Skeletal muscle tissue (tissue), 4 donors: ENCODE data around the gene CKLF. TPM values are rescaled to one million over a fixed set of nuclear protein-coding genes. Genes with fewer than 3 reads are reported as not detected.

Source experiments
- H3K27ac ChIP-seq: one replicate; pipeline ENCODE4 v1.7.0; 2013; ENCODE audit warnings: mild to moderate bottlenecking, low read depth, low read length, inconsistent platforms
- H3K27me3 ChIP-seq, 3 donors: one replicate each; pipeline ENCODE4 v1.7.0; 2013; ENCODE audit warnings: low read length in 3 of 3; ENCODE audit not compliant: control insufficient read depth in 3 of 3, insufficient read depth in 3 of 3
- H3K36me3 ChIP-seq, 3 donors: one replicate each; pipeline ENCODE4 v1.7.0; 2013; ENCODE audit warnings: low read length in 3 of 3; ENCODE audit not compliant: control insufficient read depth in 3 of 3, insufficient read depth in 3 of 3
- H3K4me1 ChIP-seq, 3 donors: one replicate each; pipeline ENCODE4 v1.7.0; 2013; ENCODE audit warnings: low read length in 3 of 3, mild to moderate bottlenecking in 3 of 3; ENCODE audit not compliant: control insufficient read depth in 3 of 3, insufficient read depth in 3 of 3
- H3K4me3 ChIP-seq, 3 donors: one replicate each; pipeline ENCODE4 v1.7.0; 2013; ENCODE audit warnings: low read length in 3 of 3
- H3K9ac ChIP-seq, 3 donors: one replicate each; pipeline ENCODE4 v1.7.0; 2013; ENCODE audit warnings: low read length in 3 of 3, mild to moderate bottlenecking in 3 of 3, moderate library complexity in 2 of 3, low read depth in 1 of 3
- H3K9me3 ChIP-seq, 3 donors: one replicate each; pipeline ENCODE4 v1.7.0; 2013; ENCODE audit warnings: low read length in 3 of 3; ENCODE audit not compliant: control insufficient read depth in 3 of 3
- total RNA-seq: library from RNA; depleted of rRNA; stranded (reverse); fragments of >200 nt; gene quantifications from one replicate; pipeline ENCODE4 v1.2.3, GENCODE V29; 2014
- donor health status: Osteomylitis.

Gene CKLF
- total RNA-seq, 1 donor from 2014 or later: 34.4 TPM

GRCh38 chr16:66525396-66526180 is 26.8 kb upstream of the CKLF start:
- no peak overlapping the region for H3K4me3 ChIP-seq
- H3K27ac ChIP-seq: no peak overlapping the region
- H3K9me3 ChIP-seq: no peaks in the 10 kb centered on the region
- H3K27me3 ChIP-seq: no peaks in the 10 kb centered on the region
- no peak overlapping the region for H3K9ac ChIP-seq
- H3K36me3 ChIP-seq: peaks cover 53 to 65% (median 58%) of the 10 kb centered on the region in 3 donors
- peaks cover 26 to 35% (median 26%) of the 10 kb centered on the region in 3 donors for H3K4me1 ChIP-seq

- H3K27ac ChIP-seq: no peak overlapping the region
- no peak overlapping the region for H3K9ac ChIP-seq
- H3K4me1 ChIP-seq: peaks cover under 1 to 10% (median 5%) of the 10 kb centered on the region in 3 donors
- no peak overlapping the region for H3K4me3 ChIP-seq
- peaks cover 55 to 71% (median 66%) of the 10 kb centered on the region in 3 donors for H3K36me3 ChIP-seq
- no peaks in the 10 kb centered on the region for H3K27me3 ChIP-seq
- H3K9me3 ChIP-seq: no peaks in the 10 kb centered on the region
These were observed 24.1 kb upstream of the CKLF start for GRCh38 chr16:66528294-66528693.

- Histone ChIP-seq H3K4me3 (no peak overlapping the region), H3K9ac (no peak overlapping the region), H3K27ac (no peak overlapping the region), H3K9me3 (no peaks in the 10 kb centered on the region), H3K36me3 (peaks cover 54 to 69% (median 69%) of the 10 kb centered on the region in 3 donors), H3K27me3 (no peaks in the 10 kb centered on the region), H3K4me1 (peaks cover 0 to 9% (median 6%) of the 10 kb centered on the region in 3 donors)
These were observed 22.9 kb upstream of the CKLF start for GRCh38 chr16:66529475-66529874.

- Histone ChIP-seq H3K9ac (peak overlapping the region in 1 of 3 donors; percentile 16), H3K36me3 (peaks cover 43 to 52% (median 43%) of the 10 kb centered on the region in 3 donors), H3K4me1 (peaks cover 0 to 9% (median 3%) of the 10 kb centered on the region in 3 donors), H3K27me3 (no peaks in the 10 kb centered on the region), H3K27ac (no peak overlapping the region), H3K9me3 (no peaks in the 10 kb centered on the region), H3K4me3 (no peak overlapping the region)
These were observed 18.0 kb upstream of the CKLF start for GRCh38 chr16:66534376-66534799.

- Histone ChIP-seq H3K27ac (no peak overlapping the region), H3K9ac (no peak overlapping the region), H3K27me3 (no peaks in the 10 kb centered on the region), H3K4me3 (no peak overlapping the region), H3K9me3 (no peaks in the 10 kb centered on the region), H3K4me1 (peaks cover 0 to 6% (median 3%) of the 10 kb centered on the region in 3 donors), H3K36me3 (peaks cover 27 to 48% (median 29%) of the 10 kb centered on the region in 3 donors)
These were observed 15.9 kb upstream of the CKLF start for GRCh38 chr16:66536525-66536924.

- Histone ChIP-seq H3K36me3 (peaks cover 28 to 50% (median 32%) of the 10 kb centered on the region in 3 donors), H3K27ac (no peak overlapping the region), H3K4me3 (no peak overlapping the region)
These were observed 15.1 kb upstream of the CKLF start for GRCh38 chr16:66537236-66537635.

GRCh38 chr16:66538910-66539309 is 13.5 kb upstream of the CKLF start:
- Histone ChIP-seq H3K27ac (no peak overlapping the region), H3K9ac (no peak overlapping the region), H3K36me3 (peaks cover 34 to 58% (median 39%) of the 10 kb centered on the region in 3 donors), H3K4me1 (peaks cover 0 to 7% (median 5%) of the 10 kb centered on the region in 3 donors), H3K4me3 (no peak overlapping the region), H3K27me3 (no peaks in the 10 kb centered on the region), H3K9me3 (no peaks in the 10 kb centered on the region)

More at GRCh38 chr16:66537236-66537635, 15.1 kb upstream of the CKLF start:
- no peaks in the 10 kb centered on the region for H3K27me3 ChIP-seq
- H3K9ac ChIP-seq: no peak overlapping the region
- H3K4me1 ChIP-seq: peaks cover 0 to 5% (median 3%) of the 10 kb centered on the region in 3 donors
- H3K9me3 ChIP-seq: no peaks in the 10 kb centered on the region

- H3K4me3 ChIP-seq: no peak overlapping the region
- peaks cover 39 to 62% (median 40%) of the 10 kb centered on the region in 3 donors for H3K36me3 ChIP-seq
- no peaks in the 10 kb centered on the region for H3K9me3 ChIP-seq
- H3K27ac ChIP-seq: no peak overlapping the region
- peaks cover 0 to 3% (median 0%) of the 10 kb centered on the region in 3 donors for H3K4me1 ChIP-seq
- no peak overlapping the region for H3K9ac ChIP-seq
- H3K27me3 ChIP-seq: no peaks in the 10 kb centered on the region
These were observed 12.5 kb upstream of the CKLF start for GRCh38 chr16:66539623-66540469.

- Histone ChIP-seq H3K9me3 (no peaks in the 10 kb centered on the region), H3K27me3 (no peaks in the 10 kb centered on the region), H3K4me3 (no peak overlapping the region), H3K4me1 (peaks cover 0 to 3% (median 0%) of the 10 kb centered on the region in 3 donors), H3K9ac (no peak overlapping the region), H3K36me3 (peaks cover 27 to 53% (median 36%) of the 10 kb centered on the region in 3 donors), H3K27ac (no peak overlapping the region)
These were observed 10.7 kb upstream of the CKLF start for GRCh38 chr16:66541388-66542355.
